T-helper 17 cell (primary cell): Measurements from ENCODE around the gene PKD1. TPM values are rescaled to one million over a fixed set of nuclear protein-coding genes. Genes with fewer than 3 reads are reported as not detected.
"Not testable (repeated sequence)": the region's sequence is repeated elsewhere in the genome, so short reads cannot be mapped to it uniquely, and the experiment has no call there.

ENCODE experiments used
- ATAC-seq: fragments of 150-1000 bp; cut with Tn5 transposase; 2 replicates; pipeline ENCODE4 v1.10.0; 2021; ENCODE audit warnings: mild to moderate bottlenecking, moderate library complexity
- DNase-seq, 3 donors: peaks; one replicate each; pipeline versions ENCODE4 v3.0.0 to v3.0.0-alpha.2; 2020 to 2021
- H3K9me3 ChIP-seq: one replicate; pipeline ENCODE4 v1.7.0; 2013; ENCODE audit warnings: low read length, mild to moderate bottlenecking; ENCODE audit not compliant: control insufficient read depth, poor library complexity, severe bottlenecking
- H3K27ac Mint-ChIP-seq: one replicate; pipeline ENCODE4 v1.8.0; 2022; ENCODE audit warnings: mild to moderate bottlenecking, moderate library complexity, mixed read lengths
- H3K27me3 Mint-ChIP-seq: one replicate; pipeline ENCODE4 v1.8.0; 2022; ENCODE audit warnings: mixed read lengths
- H3K36me3 Mint-ChIP-seq: one replicate; pipeline ENCODE4 v1.8.0; 2022; ENCODE audit warnings: low read depth, mixed read lengths
- H3K4me1 Mint-ChIP-seq: one replicate; pipeline ENCODE4 v1.8.0; 2022; ENCODE audit warnings: mild to moderate bottlenecking, mixed read lengths
- H3K4me3 Mint-ChIP-seq: one replicate; pipeline ENCODE4 v1.8.0; 2022; ENCODE audit warnings: mild to moderate bottlenecking, moderate library complexity, mixed read lengths
- total RNA-seq, 4 donors: library from RNA in 2 of 4; stranded (reverse) in 2 of 4; gene quantifications; one replicate each; pipeline ENCODE4 v1.2.3 and lab custom pipeline; 2022 to 2026

PKD1 gene
- total RNA-seq, 2 donors from 2014 or later = 86.6 to 88.9 TPM

- not testable (repeated sequence) for H3K9me3 ChIP-seq, ATAC-seq
Observed at GRCh38 chr16:2129890-2130447, 5.7 kb downstream of the PKD1 start.

GRCh38 chr16:2129251-2129650 lies 6.4 kb downstream of the PKD1 start:
- ATAC-seq = not testable (repeated sequence)

More at GRCh38 chr16:2129890-2130447, 5.7 kb downstream of the PKD1 start:
- H3K27ac Mint-ChIP-seq, DNase-seq, H3K36me3 Mint-ChIP-seq, H3K27me3 Mint-ChIP-seq, H3K4me3 Mint-ChIP-seq: not testable (repeated sequence)
- H3K4me1 Mint-ChIP-seq = peaks cover 12% of the 10 kb centered on the region

GRCh38 chr16:2127630-2128280 lies 7.9 kb downstream of the PKD1 start:
- H3K27me3 Mint-ChIP-seq, H3K9me3 ChIP-seq, H3K4me3 Mint-ChIP-seq, H3K36me3 Mint-ChIP-seq: not testable (repeated sequence)
- DNase-seq = peak in 1 of 3 donors; percentile 49
- Mint-ChIP-seq H3K27ac (peak overlapping the region; percentile 37), H3K4me1 (peaks cover 10% of the 10 kb centered on the region)
- peak; percentile 5 for ATAC-seq

More at GRCh38 chr16:2129251-2129650, 6.4 kb downstream of the PKD1 start:
- not testable (repeated sequence) for H3K36me3 Mint-ChIP-seq, H3K4me3 Mint-ChIP-seq, DNase-seq, H3K27me3 Mint-ChIP-seq, H3K9me3 ChIP-seq
- Mint-ChIP-seq H3K27ac (peak overlapping the region; percentile 16), H3K4me1 (peaks cover 10% of the 10 kb centered on the region)

- DNase-seq, H3K27me3 Mint-ChIP-seq, H3K36me3 Mint-ChIP-seq, ATAC-seq, H3K4me3 Mint-ChIP-seq, H3K9me3 ChIP-seq: not testable (repeated sequence)
- H3K27ac Mint-ChIP-seq = peak overlapping the region; percentile 37
- peaks cover 10% of the 10 kb centered on the region for H3K4me1 Mint-ChIP-seq
Observed at GRCh38 chr16:2126928-2127556, 8.7 kb downstream of the PKD1 start.

GRCh38 chr16:2126161-2126743 lies 9.4 kb downstream of the PKD1 start:
- not testable (repeated sequence) for ATAC-seq, H3K27me3 Mint-ChIP-seq, H3K36me3 Mint-ChIP-seq, H3K27ac Mint-ChIP-seq, H3K9me3 ChIP-seq, DNase-seq, H3K4me3 Mint-ChIP-seq
- H3K4me1 Mint-ChIP-seq = peaks cover 10% of the 10 kb centered on the region

- H3K36me3 Mint-ChIP-seq, ATAC-seq, H3K27me3 Mint-ChIP-seq, H3K9me3 ChIP-seq, DNase-seq, H3K4me3 Mint-ChIP-seq, H3K27ac Mint-ChIP-seq: not testable (repeated sequence)
- H3K4me1 Mint-ChIP-seq = peaks cover 10% of the 10 kb centered on the region
Observed at GRCh38 chr16:2125609-2126008, 10.1 kb downstream of the PKD1 start.

GRCh38 chr16:2124694-2125444 lies 10.8 kb downstream of the PKD1 start:
- ATAC-seq, H3K36me3 Mint-ChIP-seq, H3K9me3 ChIP-seq, H3K27ac Mint-ChIP-seq, DNase-seq, H3K27me3 Mint-ChIP-seq, H3K4me3 Mint-ChIP-seq: not testable (repeated sequence)
- H3K4me1 Mint-ChIP-seq = peaks cover 14% of the 10 kb centered on the region

GRCh38 chr16:2124377-2124693 lies 11.4 kb downstream of the PKD1 start:
- H3K27ac Mint-ChIP-seq, H3K27me3 Mint-ChIP-seq, DNase-seq, H3K36me3 Mint-ChIP-seq, H3K9me3 ChIP-seq, H3K4me3 Mint-ChIP-seq, ATAC-seq: not testable (repeated sequence)
- H3K4me1 Mint-ChIP-seq = peaks cover 14% of the 10 kb centered on the region

GRCh38 chr16:2123706-2124376 lies 11.9 kb downstream of the PKD1 start:
- H3K9me3 ChIP-seq, ATAC-seq, H3K27ac Mint-ChIP-seq, H3K27me3 Mint-ChIP-seq, H3K4me3 Mint-ChIP-seq, H3K36me3 Mint-ChIP-seq, DNase-seq: not testable (repeated sequence)
- peaks cover 14% of the 10 kb centered on the region for H3K4me1 Mint-ChIP-seq

GRCh38 chr16:2122934-2123683 lies 12.6 kb downstream of the PKD1 start:
- H3K27me3 Mint-ChIP-seq, H3K4me3 Mint-ChIP-seq, DNase-seq, H3K9me3 ChIP-seq, H3K27ac Mint-ChIP-seq, ATAC-seq, H3K36me3 Mint-ChIP-seq: not testable (repeated sequence)
- peaks cover 12% of the 10 kb centered on the region for H3K4me1 Mint-ChIP-seq

- DNase-seq = no peak
Observed at GRCh38 chr16:2122429-2122828, 13.3 kb downstream of the PKD1 start.

GRCh38 chr16:2121853-2122252 lies 13.8 kb downstream of the PKD1 start:
- peaks cover 8% of the 10 kb centered on the region for H3K4me1 Mint-ChIP-seq
- H3K36me3 Mint-ChIP-seq = no peaks in the 10 kb centered on the region
- no peaks in the 10 kb centered on the region for H3K27me3 Mint-ChIP-seq
- H3K4me3 Mint-ChIP-seq = no peak overlapping the region
- no peaks in the 10 kb centered on the region for H3K9me3 ChIP-seq
- H3K27ac Mint-ChIP-seq = no peak overlapping the region
- ATAC-seq = no peak
- DNase-seq = no peak

More at GRCh38 chr16:2122429-2122828, 13.3 kb downstream of the PKD1 start:
- ATAC-seq = no peak
- no peaks in the 10 kb centered on the region for H3K36me3 Mint-ChIP-seq
- H3K9me3 ChIP-seq = no peaks in the 10 kb centered on the region
- no peaks in the 10 kb centered on the region for H3K27me3 Mint-ChIP-seq
- no peak overlapping the region for H3K27ac Mint-ChIP-seq
- no peak overlapping the region for H3K4me3 Mint-ChIP-seq
- H3K4me1 Mint-ChIP-seq = peaks cover 12% of the 10 kb centered on the region
